GM19351 (cell line): Measurements from ENCODE around the gene DEFB112.

Experiments
- ATAC-seq: cut with Tn5 transposase; IDR thresholded peaks from one replicate; pipeline ENCODE4 v1.9.1; 2021; ENCODE audit warnings: mild to moderate bottlenecking, moderate library complexity; ENCODE audit not compliant: unreplicated experiment

DEFB112 gene

DNA sequence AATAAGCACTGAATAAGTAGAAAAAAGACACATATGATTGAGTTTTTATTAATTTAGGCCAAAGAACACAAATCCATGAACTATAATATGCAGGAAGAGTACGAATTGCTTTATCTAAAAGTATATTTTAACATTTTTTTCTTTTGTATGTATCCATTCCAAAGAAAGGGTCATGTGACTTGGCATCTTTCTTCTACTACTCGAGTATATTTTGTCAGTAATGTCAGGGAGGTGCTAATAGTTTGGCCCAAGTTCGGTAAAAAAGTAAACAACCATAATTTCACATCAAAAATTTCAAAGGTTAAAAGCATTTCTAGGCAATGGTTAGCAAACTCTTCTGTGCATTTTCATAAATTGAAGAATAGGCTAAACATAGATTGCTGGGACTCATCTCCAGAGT lies 46.6 kb downstream of the DEFB112 start:
- ATAC-seq, result no peak

DNA sequence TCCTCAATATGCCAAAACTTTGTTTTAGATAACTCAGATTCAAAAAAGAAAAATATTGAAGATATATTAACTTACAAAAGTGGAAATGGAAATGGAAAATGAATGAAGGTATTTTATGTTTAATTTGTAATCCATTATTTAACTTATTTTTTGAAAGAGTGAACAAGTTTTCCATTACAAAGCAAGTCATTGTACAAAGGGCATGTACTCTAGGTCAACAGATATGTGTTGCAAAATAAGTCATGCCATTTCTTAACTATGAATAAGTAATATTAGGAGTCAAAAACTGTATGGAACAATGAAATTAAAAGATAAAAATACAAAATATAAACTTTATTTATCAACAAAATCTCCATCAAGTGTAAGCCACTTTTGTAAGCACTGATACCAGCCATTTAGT lies 54.5 kb downstream of the DEFB112 start:
- no peak for ATAC-seq
